HUDEP-2 (cell line): ENCODE measurements around the gene OR5V1.
A peak's percentile ranks its signal among the peaks of the same experiment; 100 is the strongest.
"Not testable (repeated sequence)": the region's sequence is repeated elsewhere in the genome, so short reads cannot be mapped to it uniquely, and the experiment has no call there.

Source experiments
- DNase-seq, 76 experiments: peaks; one replicate each; lab custom pipeline; 2025; ENCODE audit not compliant: unreplicated experiment in 76 of 76; lab: John Stamatoyannopoulos, UW

OR5V1 gene

GRCh38 chr6:29368765-29369164 lies at the start of gene OR5V1:
Gene OR5V1 (minus strand): TSS chr6:29368865. CDS start chr6:29356195, 12,670 bp downstream.
- no peak for DNase-seq

GRCh38 chr6:29414588-29414987 lies 45.9 kb upstream of the OR5V1 start, which contains the start of gene OR12D1:
Gene OR12D1 (plus strand): TSS chr6:29414928.
- DNase-seq = no peak

GRCh38 chr6:29403801-29404200 lies 35.1 kb upstream of the OR5V1 start:
- DNase-seq = no peak

- DNase-seq = peak in 1 of 76 experiments; percentile 3
These were observed 30.9 kb upstream of the OR5V1 start for GRCh38 chr6:29399525-29399924.

- DNase-seq = no peak
These were observed 26.7 kb upstream of the OR5V1 start, which contains the start of gene OR12D2 for GRCh38 chr6:29395331-29395730. Gene OR12D2 (plus strand): TSS chr6:29395631. CDS start chr6:29396700, 1,069 bp downstream.

- no peak for DNase-seq
These were observed 19.9 kb upstream of the OR5V1 start for GRCh38 chr6:29388533-29388932.

- DNase-seq = peak in 5 of 76 experiments; percentile 6 to 36 (median 13)
These were observed 7.3 kb upstream of the OR5V1 start for GRCh38 chr6:29376003-29376402.

- DNase-seq = no peak
These were observed 6.5 kb upstream of the OR5V1 start, which contains the start of gene OR12D3 for GRCh38 chr6:29375191-29375590. Gene OR12D3 (minus strand): TSS chr6:29375291. CDS start chr6:29375287, 4 bp downstream.

GRCh38 chr6:29355603-29356002 lies 13.1 kb downstream of the OR5V1 start:
- peak in 1 of 76 experiments; percentile 6 for DNase-seq

- no peak for DNase-seq
These were observed 13.7 kb downstream of the OR5V1 start for GRCh38 chr6:29354980-29355379.

- DNase-seq = not testable (repeated sequence)
These were observed 19.3 kb downstream of the OR5V1 start for GRCh38 chr6:29349348-29349747.

- DNase-seq = no peak
These were observed 23.3 kb downstream of the OR5V1 start for GRCh38 chr6:29345380-29345779.

GRCh38 chr6:29336269-29336668 lies 32.4 kb downstream of the OR5V1 start:
- DNase-seq = no peak

- DNase-seq = no peak
These were observed 36.0 kb downstream of the OR5V1 start for GRCh38 chr6:29332676-29333075.

- DNase-seq = no peak
These were observed 42.9 kb downstream of the OR5V1 start for GRCh38 chr6:29325777-29326176.

GRCh38 chr6:29323332-29323731 lies 45.3 kb downstream of the OR5V1 start:
- not testable (repeated sequence) for DNase-seq

- DNase-seq = no peak
These were observed 48.7 kb downstream of the OR5V1 start for GRCh38 chr6:29319931-29320330.
